H9 (cell line): ENCODE data around the gene USP43. TPM values are rescaled to one million over a fixed set of nuclear protein-coding genes. Genes with fewer than 3 reads are reported as not detected.

Source experiments
- DNase-seq: peaks from one replicate; pipeline ENCODE4 v3.0.0-alpha.2; 2017
- H2AFZ ChIP-seq: one replicate; pipeline ENCODE4 v1.6.1; 2013; ENCODE audit warnings: mild to moderate bottlenecking, low read length, control low read depth, moderate library complexity
- H2AK5ac ChIP-seq: 2 replicates; pipeline ENCODE4 v1.6.1; 2013; ENCODE audit warnings: low read length, control low read depth, mixed read lengths; ENCODE audit not compliant: insufficient read length
- H2BK120ac ChIP-seq: one replicate; pipeline ENCODE4 v1.6.1; 2013; ENCODE audit warnings: low read depth, mild to moderate bottlenecking, low read length, control low read depth, inconsistent platforms; ENCODE audit not compliant: poor library complexity, severe bottlenecking
- H2BK12ac ChIP-seq: 2 replicates; pipeline ENCODE4 v1.6.1; 2013; ENCODE audit warnings: low read length, control low read depth, mixed read lengths, low read depth; ENCODE audit not compliant: insufficient read length
- H2BK15ac ChIP-seq: 2 replicates; pipeline ENCODE4 v1.6.1; 2013; ENCODE audit warnings: low read depth, low read length, control low read depth
- H2BK20ac ChIP-seq: one replicate; pipeline ENCODE4 v1.6.1; 2013; ENCODE audit warnings: low read depth, mild to moderate bottlenecking, low read length, control low read depth, inconsistent platforms; ENCODE audit not compliant: poor library complexity, severe bottlenecking
- H2BK5ac ChIP-seq: 2 replicates; pipeline ENCODE4 v1.6.1; 2013; ENCODE audit warnings: low read length, control low read depth, mixed read lengths; ENCODE audit not compliant: insufficient read length
- H3K14ac ChIP-seq: 2 replicates; pipeline ENCODE4 v1.6.1; 2013; ENCODE audit warnings: low read length, control low read depth; ENCODE audit not compliant: insufficient read depth
- H3K18ac ChIP-seq: 2 replicates; pipeline ENCODE4 v1.6.1; 2013; ENCODE audit warnings: low read depth, mild to moderate bottlenecking, mixed read lengths, low read length, control low read depth; ENCODE audit not compliant: insufficient read length
- H3K23ac ChIP-seq: 2 replicates; pipeline ENCODE4 v1.6.1; 2013; ENCODE audit warnings: low read length, control low read depth, mixed read lengths, low read depth; ENCODE audit not compliant: insufficient read length
- H3K23me2 ChIP-seq: 2 replicates; pipeline ENCODE4 v1.6.1; 2013; ENCODE audit warnings: low read depth, mild to moderate bottlenecking, mixed read lengths, low read length, control low read depth; ENCODE audit not compliant: insufficient read length, poor library complexity, severe bottlenecking
- H3K27ac ChIP-seq: 2 replicates; pipeline ENCODE4 v1.5.1; 2013; ENCODE audit warnings: low read length, control low read depth, mixed read lengths, low read depth; ENCODE audit not compliant: insufficient read length
- H3K27me3 ChIP-seq: 2 replicates; pipeline ENCODE4 v1.6.1; 2013; ENCODE audit warnings: low read length, control low read depth, inconsistent platforms; ENCODE audit not compliant: insufficient read depth
- H3K4ac ChIP-seq: 2 replicates; pipeline ENCODE4 v1.6.1; 2013; ENCODE audit warnings: low read depth, mild to moderate bottlenecking, control low read depth, inconsistent platforms, low read length, moderate library complexity
- H3K4me1 ChIP-seq: 2 replicates; pipeline ENCODE4 v1.6.1; 2013; ENCODE audit warnings: low read length, control low read depth, inconsistent platforms; ENCODE audit not compliant: insufficient read depth
- H3K4me2 ChIP-seq: 2 replicates; pipeline ENCODE4 v1.6.1; 2013; ENCODE audit warnings: low read length, control low read depth, mixed read lengths; ENCODE audit not compliant: insufficient read length, insufficient read depth
- H3K56ac ChIP-seq: 2 replicates; pipeline ENCODE4 v1.6.1; 2013; ENCODE audit warnings: low read depth, mild to moderate bottlenecking, mixed read lengths, low read length, control low read depth; ENCODE audit not compliant: insufficient read length
- H3K79me1 ChIP-seq: 2 replicates; pipeline ENCODE4 v1.6.1; 2013; ENCODE audit warnings: low read depth, mild to moderate bottlenecking, moderate library complexity, low read length, control low read depth, inconsistent platforms; ENCODE audit not compliant: insufficient read depth, poor library complexity, severe bottlenecking
- H3K79me2 ChIP-seq: 2 replicates; pipeline ENCODE4 v1.6.1; 2013; ENCODE audit warnings: low read length, control low read depth, inconsistent platforms; ENCODE audit not compliant: insufficient read depth
- H3K9ac ChIP-seq: 2 replicates; pipeline ENCODE4 v1.6.1; 2013; ENCODE audit warnings: low read length, control low read depth, mixed read lengths; ENCODE audit not compliant: insufficient read length; ENCODE audit errors: extremely low read depth
- H3K9me3 ChIP-seq: one replicate; pipeline ENCODE4 v1.6.1; 2013; ENCODE audit warnings: low read depth, low read length, inconsistent platforms; ENCODE audit not compliant: control insufficient read depth
- H3T11ph ChIP-seq: one replicate; pipeline ENCODE4 v1.6.1; 2013; ENCODE audit warnings: mild to moderate bottlenecking, low read length, control low read depth, inconsistent platforms
- H4K20me1 ChIP-seq: one replicate; pipeline ENCODE4 v1.6.1; 2013; ENCODE audit not compliant: control insufficient read depth, insufficient read length, insufficient read depth
- H4K5ac ChIP-seq: 2 replicates; pipeline ENCODE4 v1.6.1; 2013; ENCODE audit warnings: low read depth, mild to moderate bottlenecking, mixed read lengths, low read length, control low read depth; ENCODE audit not compliant: insufficient read length
- H4K8ac ChIP-seq: replicated peaks from 2 replicates; pipeline ENCODE4 v1.6.1; 2013; ENCODE audit warnings: low read length, control low read depth, mixed read lengths, low read depth; ENCODE audit not compliant: insufficient read length
- H4K91ac ChIP-seq: 2 replicates; pipeline ENCODE4 v1.6.1; 2013; ENCODE audit warnings: low read depth, mild to moderate bottlenecking, moderate library complexity, mixed read lengths, low read length, control low read depth; ENCODE audit not compliant: insufficient read length
- H3K27ac Mint-ChIP-seq, 3 experiments: 2 replicates in 2 of 3; 3 replicates in 1 of 3; pipeline ENCODE4 v1.8.0; 2020 to 2021; ENCODE audit warnings: mixed read lengths in 3 of 3, mild to moderate bottlenecking in 1 of 3, moderate library complexity in 1 of 3
- H3K27me3 Mint-ChIP-seq: 2 replicates; pipeline ENCODE4 v1.8.0; 2021; ENCODE audit warnings: low read depth, mild to moderate bottlenecking, moderate library complexity, mixed read lengths
- H3K36me3 Mint-ChIP-seq, 3 experiments: 2 replicates in 2 of 3; 3 replicates in 1 of 3; pipeline ENCODE4 v1.8.0; 2020 to 2021; ENCODE audit warnings: low read depth in 3 of 3, mixed read lengths in 3 of 3; ENCODE audit not compliant: insufficient read depth in 1 of 3
- H3K4me1 Mint-ChIP-seq, 2 experiments: 2 replicates each; pipeline ENCODE4 v1.8.0; 2020; ENCODE audit warnings: mixed read lengths in 2 of 2
- H3K4me3 Mint-ChIP-seq, 2 experiments: 2 replicates in 1 of 2; 3 replicates in 1 of 2; pipeline ENCODE4 v1.8.0; 2020 to 2021; ENCODE audit warnings: mild to moderate bottlenecking in 2 of 2, mixed read lengths in 2 of 2, moderate library complexity in 1 of 2
- H3K9me3 Mint-ChIP-seq, 2 experiments: 2 replicates in 1 of 2; 3 replicates in 1 of 2; pipeline ENCODE4 v1.8.0; 2020; ENCODE audit warnings: mild to moderate bottlenecking in 2 of 2, mixed read lengths in 2 of 2, moderate library complexity in 1 of 2
- total RNA-seq: library from RNA; stranded (reverse); gene quantifications from 2 replicates; pipeline ENCODE4 v1.2.1, GENCODE V29; 2021
- TF ChIP-seq, protein P1 (sequence below): fragments of 200-600 bp; sonication (generic); conservative IDR thresholded peaks from 3 replicates; pipeline ENCODE4 v1.8.0; 2021; ENCODE audit warnings: antibody characterized with exemption, mild to moderate bottlenecking

USP43 gene
- total RNA-seq, 1 experiment from 2014 or later = 5.2 TPM

DNA sequence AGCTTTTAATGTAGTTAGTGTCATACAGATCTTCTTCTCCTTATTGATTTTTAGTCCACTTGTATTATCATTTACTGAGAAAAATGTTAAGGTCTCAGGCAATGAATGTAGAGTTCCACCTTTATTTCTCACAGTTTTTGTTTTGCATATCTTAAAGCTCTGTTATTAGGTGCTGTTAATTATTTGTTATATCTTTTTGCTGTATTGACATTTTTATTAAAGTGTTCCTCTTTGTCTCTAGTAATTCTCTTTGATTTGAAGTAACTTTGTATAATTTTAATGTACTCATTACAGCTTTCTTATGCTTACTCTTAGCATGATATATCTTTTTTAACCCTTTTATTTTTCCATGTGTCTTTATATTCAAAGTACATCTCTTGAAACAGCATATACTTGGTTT lies 22.4 kb upstream of the USP43 start:
- Mint-ChIP-seq H3K27ac (no peak overlapping the region), H3K9me3 (peaks cover 19 to 23% of the 10 kb centered on the region in 2 experiments), H3K36me3 (peaks cover 2 to 9% (median 6%) of the 10 kb centered on the region in 3 experiments; a peak in 2 of 7 replicates), H3K4me1 (no peaks in the 10 kb centered on the region), H3K4me3 (no peak overlapping the region), H3K27me3 (no peaks in the 10 kb centered on the region; the same call in 1 of the 2 replicates)
- DNase-seq = no peak
- no peak overlapping the region for H2BK20ac ChIP-seq
- no peak overlapping the region for H4K5ac ChIP-seq
- no peak overlapping the region for H4K91ac ChIP-seq
- no peak overlapping the region for H2AFZ ChIP-seq
- H3K18ac ChIP-seq = no peak overlapping the region
- H3K79me2 ChIP-seq = no peaks in the 10 kb centered on the region
- no peaks in the 10 kb centered on the region for H3K23me2 ChIP-seq
- no peak overlapping the region for H3K4me2 ChIP-seq
- H3K23ac ChIP-seq = no peak overlapping the region
- no peak overlapping the region for H3K4ac ChIP-seq
- TF ChIP-seq, protein P1, sequence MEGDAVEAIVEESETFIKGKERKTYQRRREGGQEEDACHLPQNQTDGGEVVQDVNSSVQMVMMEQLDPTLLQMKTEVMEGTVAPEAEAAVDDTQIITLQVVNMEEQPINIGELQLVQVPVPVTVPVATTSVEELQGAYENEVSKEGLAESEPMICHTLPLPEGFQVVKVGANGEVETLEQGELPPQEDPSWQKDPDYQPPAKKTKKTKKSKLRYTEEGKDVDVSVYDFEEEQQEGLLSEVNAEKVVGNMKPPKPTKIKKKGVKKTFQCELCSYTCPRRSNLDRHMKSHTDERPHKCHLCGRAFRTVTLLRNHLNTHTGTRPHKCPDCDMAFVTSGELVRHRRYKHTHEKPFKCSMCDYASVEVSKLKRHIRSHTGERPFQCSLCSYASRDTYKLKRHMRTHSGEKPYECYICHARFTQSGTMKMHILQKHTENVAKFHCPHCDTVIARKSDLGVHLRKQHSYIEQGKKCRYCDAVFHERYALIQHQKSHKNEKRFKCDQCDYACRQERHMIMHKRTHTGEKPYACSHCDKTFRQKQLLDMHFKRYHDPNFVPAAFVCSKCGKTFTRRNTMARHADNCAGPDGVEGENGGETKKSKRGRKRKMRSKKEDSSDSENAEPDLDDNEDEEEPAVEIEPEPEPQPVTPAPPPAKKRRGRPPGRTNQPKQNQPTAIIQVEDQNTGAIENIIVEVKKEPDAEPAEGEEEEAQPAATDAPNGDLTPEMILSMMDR = no peak
- H2AK5ac ChIP-seq = no peak overlapping the region
- H3K9ac ChIP-seq = no peak overlapping the region
- H2BK15ac ChIP-seq = no peak overlapping the region
- H2BK5ac ChIP-seq = no peak overlapping the region
- no peak overlapping the region for H2BK12ac ChIP-seq
- no peak overlapping the region for H2BK120ac ChIP-seq
- H3K27me3 ChIP-seq = no peaks in the 10 kb centered on the region
- no peak overlapping the region for H3K56ac ChIP-seq
- no peak overlapping the region for H3T11ph ChIP-seq
- no peaks in the 10 kb centered on the region for H4K20me1 ChIP-seq
- H3K14ac ChIP-seq = no peak overlapping the region
- no peaks in the 10 kb centered on the region for H3K79me1 ChIP-seq
- H4K8ac ChIP-seq = no peak overlapping the region
- no peaks in the 10 kb centered on the region for H3K9me3 ChIP-seq
- no peak overlapping the region for H3K27ac ChIP-seq
- H3K4me1 ChIP-seq = no peaks in the 10 kb centered on the region
